HepG2 (cell line): ENCODE data around the gene GTF3C5. TPM values are rescaled to one million over a fixed set of nuclear protein-coding genes. Genes with fewer than 3 reads are reported as not detected.

ENCODE experiments used
- HNRNPL ChIP-seq: fragments of 200-400 bp; formaldehyde crosslinking; IDR thresholded peaks from 2 replicates; pipeline ENCODE4 v1.6.1; 2017; ENCODE audit warnings: mild to moderate bottlenecking, low read depth, low read length
- MTA1 ChIP-seq: sonication (generic); formaldehyde crosslinking; IDR thresholded peaks from 2 replicates; pipeline ENCODE4 v1.4.0; 2020; ENCODE audit warnings: missing genetic modification reagents, mild to moderate bottlenecking, borderline replicate concordance
- RAD21 ChIP-seq: fragments of 450-650 bp; formaldehyde crosslinking; IDR thresholded peaks from 2 replicates; pipeline ENCODE4 v1.5.0; 2020; ENCODE audit warnings: mild to moderate bottlenecking
- TEAD3 ChIP-seq: optimal IDR thresholded peaks from 2 replicates; pipeline ENCODE3; 2016; ENCODE audit warnings: borderline replicate concordance
- XRCC5 ChIP-seq: fragments of 200-400 bp; formaldehyde crosslinking; optimal IDR thresholded peaks from 2 replicates; pipeline ENCODE3; 2017; ENCODE audit warnings: mild to moderate bottlenecking, low read length
- ZNF619 ChIP-seq: sonication (generic); formaldehyde crosslinking; IDR thresholded peaks from 2 replicates; pipeline ENCODE4 v1.4.0; 2020; ENCODE audit warnings: mild to moderate bottlenecking, missing genetic modification reagents
- polyA plus RNA-seq, 8 experiments: library from polyadenylated mRNA; depleted of rRNA in 3 of 8; stranded (reverse) in 7 of 8; unstranded in 1 of 8; fragments of >200 nt; fragmentation: Illumina TruSeq in 4 of 8; extraction: Trizol in 4 of 8; gene quantifications; 2 replicates each; pipeline versions ENCODE4 v1.2.1 to v1.2.3, GENCODE V29; 2011 to 2016; ENCODE audit warnings: low read depth in 4 of 8, missing spikeins in 1 of 8, mixed read lengths in 1 of 8; ENCODE audit not compliant: insufficient read depth in 1 of 8
- total RNA-seq, 5 experiments: library from RNA; depleted of rRNA; stranded (reverse); fragments of >200 nt; fragmentation: Illumina TruSeq; extraction: Trizol; gene quantifications; 2 replicates each; pipeline ENCODE4 v1.2.3, GENCODE V29; 2016; ENCODE audit warnings: low read depth in 1 of 5
- TF ChIP-seq, protein P1 (sequence below): sonication (generic); formaldehyde crosslinking; IDR thresholded peaks from 2 replicates; pipeline ENCODE4 v1.5.0; 2020; ENCODE audit warnings: mild to moderate bottlenecking, missing genetic modification reagents, moderate library complexity
- TF ChIP-seq, protein P2 (sequence below), 2 experiments: sonication (generic) in 1 of 2; formaldehyde crosslinking in 1 of 2; IDR thresholded peaks; 2 replicates each; pipeline versions ENCODE4 v1.4.0 to v1.6.1; 2018 to 2020; ENCODE audit warnings: missing genetic modification reagents in 2 of 2, borderline replicate concordance in 1 of 2, low read depth in 1 of 2, mild to moderate bottlenecking in 1 of 2, missing biosample characterization in 1 of 2

GTF3C5 gene
- total and polyA plus RNA-seq, 2 of the 13 experiments (the other 11 are each of a cell fraction or from before 2014, with no cell fraction given): 66.9 to 92.6 TPM

DNA sequence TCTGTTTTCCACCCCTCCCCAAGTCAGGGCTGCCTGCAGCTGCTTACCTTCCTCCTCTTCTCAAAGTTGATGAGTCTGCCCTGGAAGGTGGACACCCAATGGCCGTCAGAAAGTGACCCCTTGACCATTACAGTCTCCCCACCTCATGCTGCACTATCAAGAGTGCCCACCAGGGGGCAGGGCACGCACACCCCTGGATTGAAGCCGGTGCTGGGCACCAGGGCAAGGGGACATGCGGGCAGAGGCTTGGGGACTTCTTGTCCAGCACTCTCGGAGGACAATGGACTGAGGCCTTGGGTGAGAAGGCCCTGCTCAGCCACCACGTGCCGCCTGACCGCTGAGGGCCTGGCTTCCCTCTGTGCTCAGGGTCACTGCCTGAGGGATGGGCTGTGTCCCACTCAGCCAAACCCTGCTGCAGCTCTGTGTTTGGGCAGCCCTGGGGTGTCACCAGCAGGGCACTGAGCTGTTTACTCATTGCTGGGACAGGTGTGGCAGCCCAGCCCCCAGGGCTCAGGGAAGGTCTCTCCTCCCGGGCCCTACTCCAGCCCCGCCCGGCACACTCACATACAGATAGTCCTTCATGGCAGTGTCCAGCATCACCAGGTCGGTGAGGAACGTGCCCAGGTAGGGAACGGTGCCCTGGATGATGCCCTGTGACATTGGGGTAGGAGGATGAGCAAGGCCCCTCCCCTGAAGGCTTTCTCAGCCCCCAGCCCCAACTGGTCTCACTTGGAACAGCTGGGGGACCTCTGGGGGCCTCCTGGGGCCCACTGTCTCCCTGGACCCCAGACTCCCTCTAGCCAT lies 72.6 kb downstream of the GTF3C5 start (continued):
- no peak for TF ChIP-seq ZNF619 (CRISPR knock-in tag)
- TF ChIP-seq XRCC5: peak; percentile 35
- TF ChIP-seq, protein P1, sequence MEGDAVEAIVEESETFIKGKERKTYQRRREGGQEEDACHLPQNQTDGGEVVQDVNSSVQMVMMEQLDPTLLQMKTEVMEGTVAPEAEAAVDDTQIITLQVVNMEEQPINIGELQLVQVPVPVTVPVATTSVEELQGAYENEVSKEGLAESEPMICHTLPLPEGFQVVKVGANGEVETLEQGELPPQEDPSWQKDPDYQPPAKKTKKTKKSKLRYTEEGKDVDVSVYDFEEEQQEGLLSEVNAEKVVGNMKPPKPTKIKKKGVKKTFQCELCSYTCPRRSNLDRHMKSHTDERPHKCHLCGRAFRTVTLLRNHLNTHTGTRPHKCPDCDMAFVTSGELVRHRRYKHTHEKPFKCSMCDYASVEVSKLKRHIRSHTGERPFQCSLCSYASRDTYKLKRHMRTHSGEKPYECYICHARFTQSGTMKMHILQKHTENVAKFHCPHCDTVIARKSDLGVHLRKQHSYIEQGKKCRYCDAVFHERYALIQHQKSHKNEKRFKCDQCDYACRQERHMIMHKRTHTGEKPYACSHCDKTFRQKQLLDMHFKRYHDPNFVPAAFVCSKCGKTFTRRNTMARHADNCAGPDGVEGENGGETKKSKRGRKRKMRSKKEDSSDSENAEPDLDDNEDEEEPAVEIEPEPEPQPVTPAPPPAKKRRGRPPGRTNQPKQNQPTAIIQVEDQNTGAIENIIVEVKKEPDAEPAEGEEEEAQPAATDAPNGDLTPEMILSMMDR (CRISPR knock-in tag): peak; percentile 98
- TF ChIP-seq, protein P2, sequence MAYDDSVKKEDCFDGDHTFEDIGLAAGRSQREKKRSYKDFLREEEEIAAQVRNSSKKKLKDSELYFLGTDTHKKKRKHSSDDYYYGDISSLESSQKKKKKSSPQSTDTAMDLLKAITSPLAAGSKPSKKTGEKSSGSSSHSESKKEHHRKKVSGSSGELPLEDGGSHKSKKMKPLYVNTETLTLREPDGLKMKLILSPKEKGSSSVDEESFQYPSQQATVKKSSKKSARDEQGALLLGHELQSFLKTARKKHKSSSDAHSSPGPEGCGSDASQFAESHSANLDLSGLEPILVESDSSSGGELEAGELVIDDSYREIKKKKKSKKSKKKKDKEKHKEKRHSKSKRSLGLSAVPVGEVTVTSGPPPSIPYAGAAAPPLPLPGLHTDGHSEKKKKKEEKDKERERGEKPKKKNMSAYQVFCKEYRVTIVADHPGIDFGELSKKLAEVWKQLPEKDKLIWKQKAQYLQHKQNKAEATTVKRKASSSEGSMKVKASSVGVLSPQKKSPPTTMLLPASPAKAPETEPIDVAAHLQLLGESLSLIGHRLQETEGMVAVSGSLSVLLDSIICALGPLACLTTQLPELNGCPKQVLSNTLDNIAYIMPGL (CRISPR knock-in tag; IDR thresholded peaks at IDR 0.05; ENCODE audit: borderline replicate concordance in 1 of 2, low read depth in 1 of 2): 0 out of 4 replicates have a peak, but pooled peaks of 1 of the 2 experiments have one; percentile 26
- peak; percentile 93 for TF ChIP-seq RAD21
- peak; percentile 29 for TF ChIP-seq TEAD3 (CRISPR knock-in tag)
- peak; percentile 30; the same call in 1 of the 2 replicates for TF ChIP-seq MTA1 (CRISPR knock-in tag)
- TF ChIP-seq HNRNPL: peak; percentile 89
- TF ChIP-seq, all 625 proteins: peak for 28
